Stimulated activated CD4-positive, alpha-beta T cell treated with anti-CD3 and anti-CD28 coated beads, Interleukin-2, amount 100 ng/mL, for 24 hours (primary cell): ENCODE data around the gene PTCD2.
A peak's percentile ranks its signal among the peaks of the same experiment; 100 is the strongest.
"Not testable (repeated sequence)": the region's sequence is repeated elsewhere in the genome, so short reads cannot be mapped to it uniquely, and the experiment has no call there.

ENCODE experiments used
- DNase-seq, 2 donors: peaks; one replicate each; pipeline ENCODE4 v3.0.0-alpha.2; 2020

Gene PTCD2

GRCh38 chr5:72383726-72384125, 63.6 kb downstream of the PTCD2 start:
- no peak for DNase-seq

GRCh38 chr5:72386639-72387038, 66.5 kb downstream of the PTCD2 start:
- DNase-seq, result no peak

- no peak for DNase-seq
Measured at GRCh38 chr5:72387985-72388384, 67.8 kb downstream of the PTCD2 start.

GRCh38 chr5:72388646-72389045, 68.5 kb downstream of the PTCD2 start:
- DNase-seq, result no peak

GRCh38 chr5:72390836-72391235, 70.7 kb downstream of the PTCD2 start:
- DNase-seq, result no peak

- no peak for DNase-seq
Measured at GRCh38 chr5:72392326-72392733, 72.2 kb downstream of the PTCD2 start.

- DNase-seq, result no peak
Measured at GRCh38 chr5:72393052-72393451, 72.9 kb downstream of the PTCD2 start.

- DNase-seq, result no peak
Measured at GRCh38 chr5:72394688-72395087, 74.5 kb downstream of the PTCD2 start.

- no peak for DNase-seq
Measured at GRCh38 chr5:72397836-72398235, 77.7 kb downstream of the PTCD2 start.

- no peak for DNase-seq
Measured at GRCh38 chr5:72400950-72401349, 80.8 kb downstream of the PTCD2 start.

GRCh38 chr5:72402381-72402890, 82.3 kb downstream of the PTCD2 start:
- DNase-seq, result no peak

GRCh38 chr5:72402959-72403628, 82.9 kb downstream of the PTCD2 start:
- DNase-seq, result peak in 1 of 2 donors; percentile 9

GRCh38 chr5:72404771-72405170, 84.6 kb downstream of the PTCD2 start:
- DNase-seq, result not testable (repeated sequence)

- DNase-seq, result no peak
Measured at GRCh38 chr5:72407078-72407477, 86.9 kb downstream of the PTCD2 start.

- no peak for DNase-seq
Measured at GRCh38 chr5:72407541-72407940, 87.4 kb downstream of the PTCD2 start.

- DNase-seq, result no peak
Measured at GRCh38 chr5:72408127-72408526, 88.0 kb downstream of the PTCD2 start.

- DNase-seq, result no peak
Measured at GRCh38 chr5:72408603-72409002, 88.4 kb downstream of the PTCD2 start.

- no peak for DNase-seq
Measured at GRCh38 chr5:72410688-72411295, 90.6 kb downstream of the PTCD2 start.

- no peak for DNase-seq
Measured at GRCh38 chr5:72412283-72413055, 92.3 kb downstream of the PTCD2 start.

GRCh38 chr5:72415616-72416325, 95.6 kb downstream of the PTCD2 start:
- no peak for DNase-seq

GRCh38 chr5:72417333-72418062, 97.3 kb downstream of the PTCD2 start:
- DNase-seq, result no peak
